ENCODE data around the gene SACM1L. TPM values are rescaled to one million over a fixed set of nuclear protein-coding genes. Genes with fewer than 3 reads are reported as not detected.

The SACM1L gene
- total and polyA plus RNA-seq, 2 of the 8 experiments (the other 6 are each of a cell fraction or from before 2014, with no cell fraction given) = 20.1 to 61.0 TPM

DNA sequence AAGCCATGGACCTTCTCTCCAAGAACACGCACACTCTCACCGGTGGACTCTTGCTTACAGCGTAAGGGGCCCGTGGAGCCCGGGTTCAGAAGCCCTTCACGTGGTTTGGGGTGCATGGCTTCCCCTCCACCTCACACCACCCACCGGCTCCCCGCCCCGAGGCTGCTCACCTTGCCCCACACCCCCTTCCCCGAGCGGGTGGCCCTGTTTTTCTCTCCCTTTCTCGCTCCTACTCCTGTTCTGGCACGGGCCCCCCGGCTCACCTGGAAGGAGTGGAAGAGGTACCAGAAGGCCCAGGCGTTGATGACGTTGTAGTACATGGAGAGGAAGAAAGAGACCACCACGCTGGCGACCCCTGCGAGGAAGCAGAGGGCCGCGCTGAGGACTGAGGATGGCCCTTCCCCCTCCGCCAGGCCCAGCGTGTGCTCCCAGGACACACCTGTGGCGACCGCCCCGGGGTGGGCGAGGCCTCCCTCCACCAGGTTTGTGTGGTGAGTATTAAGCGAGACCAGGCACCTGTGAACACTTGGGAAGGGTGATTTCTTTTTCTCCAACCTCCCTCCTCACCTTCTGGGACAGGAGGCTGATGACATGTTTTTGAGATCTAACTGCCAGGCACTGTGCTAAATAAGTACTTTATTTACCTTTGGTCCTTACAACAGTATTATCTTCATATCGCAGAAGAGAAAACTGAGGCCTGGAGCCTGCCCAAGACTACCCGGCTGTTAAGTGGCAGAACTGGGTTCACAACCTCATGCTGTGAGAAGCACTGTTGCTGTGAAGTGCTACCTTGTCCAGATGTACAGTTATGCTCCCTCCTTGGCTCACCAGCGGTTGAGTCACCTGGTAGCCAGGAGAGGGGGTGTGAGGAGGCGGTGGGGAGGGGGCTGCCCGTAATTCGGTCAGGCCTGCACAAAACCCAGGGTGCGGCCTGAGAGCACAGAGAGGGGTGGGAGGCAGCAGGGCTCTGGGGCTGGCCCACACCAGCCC lies 90.8 kb downstream of the SACM1L start (continued):
- TF ChIP-seq RAD21 (IDR thresholded peaks at IDR 0.05 in 1 of 2, conservative IDR thresholded peaks at IDR 0.05 in 1 of 2; ENCODE audit: low read depth in 2 of 2, low read length in 2 of 2) (no peak), EP300 (IDR thresholded peaks at IDR 0.05; ENCODE audit: borderline replicate concordance in 1 of 2, low read depth in 2 of 2, low read length in 2 of 2) (no peak)

Data from H1 (cell line).